Measurements from ENCODE around the gene ERG. TPM values are rescaled to one million over a fixed set of nuclear protein-coding genes. Genes with fewer than 3 reads are reported as not detected.

Gene ERG
- total and polyA plus RNA-seq, 2 experiments from 2014 or later: 0.14 to 0.44 TPM

- no peak for TF ChIP-seq ZNF462 (CRISPR knock-in tag; IDR thresholded peaks at IDR 0.05)
Measured at GRCh38 chr21:38459490-38459889, 38.8 kb downstream of the ERG start (continued).

- Mint-ChIP-seq H3K36me3 (ENCODE audit: low read depth) (no peaks in the 10 kb centered on the region), H3K4me3 (no peak overlapping the region), H3K27me3 (ENCODE audit: insufficient read depth, low read depth, poor library complexity) (peaks cover 26% of the 10 kb centered on the region), H3K4me1 (peaks cover 18% of the 10 kb centered on the region), H3K27ac (no peak overlapping the region), H3K9me3 (no peaks in the 10 kb centered on the region; the same call in 2 of the 3 replicates)
- Histone ChIP-seq H3K4me2 (no peak overlapping the region), H2AFZ (no peak overlapping the region), H3K27ac (ENCODE audit: low read depth) (no peak overlapping the region), H3K79me2 (replicated peaks; ENCODE audit: insufficient read depth) (no peaks in the 10 kb centered on the region), H3K36me3 (ENCODE audit: insufficient read depth) (no peaks in the 10 kb centered on the region), H3K27me3 (ENCODE audit: insufficient read depth) (no peaks in the 10 kb centered on the region), H3K9me2 (ENCODE audit: insufficient read depth) (no peaks in the 10 kb centered on the region; the same call in 1 of the 2 replicates), H3K4me1 (ENCODE audit: insufficient read depth) (peaks cover 11% of the 10 kb centered on the region; the same call in 1 of the 2 replicates), H3F3A (replicated peaks; ENCODE audit: low read depth) (no peaks in the 10 kb centered on the region), H4K20me1 (replicated peaks; ENCODE audit: insufficient read depth) (no peaks in the 10 kb centered on the region), H3K4me3 (no peak overlapping the region)
- DNase-seq (ENCODE audit: low spot score) (no peak), ATAC-seq (no peak)
- TF ChIP-seq CTCF (conservative IDR thresholded peaks at IDR 0.05; ENCODE audit: low read depth in 2 of 2) (no peak), ETS1 (IDR thresholded peaks at IDR 0.05) (no peak), EZH2phosphoT487 (IDR thresholded peaks at IDR 0.05; ENCODE audit: unreplicated experiment) (no peak), ZNF462 (CRISPR knock-in tag; IDR thresholded peaks at IDR 0.05) (no peak), EZH2 (IDR thresholded peaks at IDR 0.05; ENCODE audit: low read depth, unreplicated experiment) (no peak), POLR2AphosphoS5 (IDR thresholded peaks at IDR 0.05; ENCODE audit: low read depth) (no peak)
Measured at GRCh38 chr21:38455403-38455802, 42.9 kb downstream of the ERG start.
